GM19467 (cell line): ENCODE measurements around the gene ZNF223.

ENCODE experiments used
- ATAC-seq: cut with Tn5 transposase; IDR thresholded peaks from one replicate; pipeline ENCODE4 v1.9.1; 2021; ENCODE audit warnings: mild to moderate bottlenecking, moderate library complexity; ENCODE audit not compliant: unreplicated experiment

ZNF223 gene

DNA sequence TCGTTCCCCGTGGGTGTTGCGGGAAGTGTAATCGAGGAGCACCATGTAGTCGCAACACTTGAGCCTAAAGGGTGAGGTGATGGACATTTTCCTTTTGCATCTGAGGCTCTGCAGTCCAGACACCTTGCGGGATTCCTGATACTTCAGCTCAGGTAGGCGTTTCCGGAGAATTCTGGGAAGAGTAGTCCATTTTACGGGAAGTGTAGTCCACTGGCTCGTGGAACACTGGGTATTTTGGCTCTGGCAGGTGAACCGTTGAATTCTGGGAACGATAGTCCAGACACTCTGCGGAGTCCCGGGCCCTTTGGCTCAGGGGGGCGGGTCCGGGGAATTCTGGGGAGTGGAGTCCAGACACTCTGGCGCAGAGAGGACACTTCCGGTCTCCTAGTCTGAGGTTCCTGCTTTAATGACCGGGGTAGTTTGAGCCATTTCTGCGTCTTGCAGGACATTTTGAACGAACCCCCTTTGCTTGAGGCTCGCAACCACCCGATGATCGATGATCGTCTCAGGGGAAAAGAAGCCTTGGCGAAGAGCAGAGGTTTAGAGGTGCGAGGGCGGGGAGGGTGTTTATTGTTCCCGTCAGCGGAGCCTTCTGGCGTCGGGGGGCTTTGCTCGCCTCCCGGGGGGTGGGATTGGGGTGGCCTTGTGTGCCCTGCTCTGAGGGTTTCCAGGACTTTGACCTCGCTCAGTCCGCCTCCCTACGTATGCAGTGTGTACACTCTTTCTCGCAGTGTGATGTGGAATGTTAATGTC, at the start of gene ZNF223:
TSS of gene ZNF223 (plus strand) at position 387 of the 753 bp plus-strand sequence. CDS start 3,141 bp downstream, outside the sequence.
- ATAC-seq: peak; percentile 75

DNA sequence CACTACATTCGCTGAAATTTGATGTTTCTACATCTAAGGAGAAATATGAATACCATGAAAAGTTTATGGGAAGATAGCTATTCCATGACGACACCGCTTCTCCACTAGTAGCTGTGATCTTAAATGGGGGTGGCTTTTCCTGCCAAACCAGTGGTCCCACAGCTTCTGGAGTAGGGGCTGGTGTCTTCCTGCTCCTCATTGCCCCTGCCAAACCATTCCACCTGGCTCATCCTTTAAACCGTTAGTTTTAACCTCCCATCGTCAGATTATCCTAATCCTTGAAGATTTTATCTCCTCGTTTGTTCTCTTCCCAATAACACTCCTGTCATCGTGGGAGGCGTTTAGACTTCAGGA, 49.6 kb upstream of the ZNF223 start:
- no peak for ATAC-seq

DNA sequence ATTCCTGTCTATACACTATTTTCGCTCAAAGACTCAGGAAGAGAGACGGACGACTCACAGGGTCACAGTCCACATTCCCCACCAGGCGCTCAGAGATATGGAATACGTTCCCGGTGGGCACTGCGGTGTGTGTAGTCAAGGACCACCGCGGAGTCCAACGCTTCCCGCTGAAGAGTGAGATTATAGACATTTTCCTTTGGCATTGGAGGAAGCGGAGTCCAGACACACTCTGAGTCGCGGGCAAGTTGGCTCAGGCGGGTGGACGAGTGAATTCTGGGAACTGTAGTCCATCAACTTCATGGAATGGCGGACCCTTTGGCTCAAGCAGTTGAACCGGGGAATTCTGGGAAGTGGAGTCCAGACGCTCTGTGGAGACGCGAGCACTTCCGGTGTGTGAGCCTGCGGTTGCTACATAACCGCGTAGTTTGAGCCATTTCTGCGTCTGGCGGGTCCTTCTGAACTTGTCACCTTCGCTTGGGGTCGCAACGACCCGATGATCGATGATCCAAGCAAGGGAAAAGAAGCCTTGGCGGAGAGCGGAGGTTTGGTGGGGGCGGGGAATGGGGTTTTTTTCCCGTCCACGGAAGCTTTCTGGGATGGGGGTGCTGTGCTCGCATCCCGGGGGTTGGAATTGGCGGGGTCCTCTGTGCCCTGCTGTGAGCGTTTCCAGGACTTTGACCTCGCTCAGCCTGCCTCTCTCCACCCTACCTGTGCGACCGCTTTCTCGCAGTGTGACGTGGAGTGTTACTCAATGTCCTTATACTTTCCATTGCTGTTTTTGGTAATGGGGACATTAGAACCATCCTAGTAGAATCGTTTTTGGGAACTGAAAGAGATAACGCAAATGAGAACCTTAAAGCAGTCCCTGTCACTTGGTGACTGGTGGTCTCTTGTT, 49.0 kb upstream of the ZNF223 start, which contains the start of gene ZNF230:
TSS of gene ZNF230 (plus strand) at position 392 of the 895 bp plus-strand sequence. CDS start 4,122 bp downstream, outside the sequence.
- peak; percentile 87 for ATAC-seq

DNA sequence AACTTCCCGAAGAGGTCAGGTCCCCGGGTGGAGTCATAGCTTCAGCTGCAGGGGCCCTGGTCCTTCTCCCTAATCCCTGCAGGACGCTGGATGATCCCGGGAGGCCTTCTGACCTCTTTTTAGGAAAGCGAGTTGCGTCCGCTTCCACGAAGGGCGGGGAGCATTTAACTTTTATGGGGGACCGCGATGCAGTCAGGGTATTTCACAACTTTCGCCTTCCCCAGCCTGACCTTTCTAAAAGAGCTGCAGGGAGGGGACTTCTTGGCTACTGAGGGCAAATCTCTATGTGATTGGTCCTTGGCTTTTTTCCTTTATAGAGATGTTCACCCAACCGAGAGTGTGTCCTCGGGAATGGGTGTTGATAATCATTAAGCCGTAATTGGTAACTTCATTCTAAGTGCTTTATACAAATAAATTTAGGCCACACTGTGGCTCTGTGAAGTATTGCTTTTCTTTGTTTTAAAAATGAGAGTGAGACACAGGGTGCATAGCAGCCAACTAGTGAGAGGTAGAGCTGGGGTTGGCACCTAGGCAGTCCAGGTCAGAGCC, 48.3 kb upstream of the ZNF223 start:
- ATAC-seq: peak; percentile 25

GRCh38 chr19:44005973-44006372, 45.9 kb upstream of the ZNF223 start:
- ATAC-seq: no peak

DNA sequence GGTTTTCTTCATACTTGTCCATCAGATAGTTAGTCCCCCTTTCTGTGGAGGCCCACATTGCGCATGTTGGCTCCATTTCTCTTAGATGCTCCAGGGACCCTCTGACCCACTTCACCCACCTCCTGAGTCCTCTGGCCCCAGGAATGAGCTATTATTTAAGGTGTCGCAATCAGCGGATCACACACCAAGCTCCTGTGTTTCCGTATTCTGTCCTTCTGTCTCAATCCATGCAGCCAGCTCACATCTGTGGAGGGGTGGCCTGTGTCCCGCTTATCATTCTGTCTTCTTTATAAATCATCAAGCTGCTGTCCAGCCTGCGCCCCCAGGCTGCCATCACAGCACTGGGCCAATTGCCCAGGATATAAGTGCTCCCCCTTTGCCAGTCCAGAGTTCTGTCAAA, 44.4 kb upstream of the ZNF223 start:
- no peak for ATAC-seq

DNA sequence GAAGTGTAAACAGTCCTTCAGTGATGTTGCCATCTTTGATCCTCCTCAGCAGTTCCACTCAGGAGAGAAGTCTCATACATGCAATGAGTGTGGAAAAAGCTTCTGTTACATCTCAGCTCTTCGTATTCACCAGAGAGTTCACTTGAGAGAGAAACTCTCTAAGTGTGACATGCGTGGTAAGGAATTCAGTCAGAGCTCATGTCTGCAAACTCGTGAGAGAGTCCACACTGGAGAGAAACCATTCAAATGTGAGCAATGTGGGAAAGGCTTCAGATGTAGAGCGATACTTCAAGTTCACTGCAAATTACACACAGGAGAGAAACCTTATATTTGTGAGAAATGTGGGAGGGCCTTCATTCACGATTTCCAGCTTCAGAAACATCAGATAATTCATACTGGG, 41.4 kb upstream of the ZNF223 start:
- no peak for ATAC-seq

- no peak for ATAC-seq
Observed at GRCh38 chr19:44019498-44019897, 32.3 kb upstream of the ZNF223 start.

DNA sequence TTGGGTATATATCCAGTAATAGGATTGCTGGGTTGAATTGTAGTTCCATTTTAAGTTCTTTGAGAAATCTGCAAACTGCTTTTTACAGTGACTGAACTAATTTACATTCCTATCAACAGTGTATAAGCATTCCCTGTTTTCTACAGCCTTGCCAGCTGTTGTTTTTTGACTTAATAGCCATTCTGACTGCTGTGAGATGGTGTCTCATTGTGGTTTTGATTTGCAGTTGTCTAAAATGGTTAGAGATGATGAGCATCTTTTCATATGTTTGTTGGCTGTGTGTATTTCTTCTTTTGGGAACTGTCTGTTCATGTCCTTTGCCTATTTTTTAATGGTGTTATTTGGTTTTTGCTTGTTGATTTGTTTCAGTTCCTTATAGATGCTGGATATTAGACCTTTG, 30.6 kb upstream of the ZNF223 start:
- no peak for ATAC-seq

GRCh38 chr19:44024900-44025216, 27.0 kb upstream of the ZNF223 start:
- no peak for ATAC-seq

GRCh38 chr19:44025217-44025936, 26.5 kb upstream of the ZNF223 start, which contains the start of gene ZNF222:
ZNF222 (plus strand) TSS chr19:44025379; CDS start chr19:44025437, 58 bp downstream.
- peak; percentile 98 for ATAC-seq

DNA sequence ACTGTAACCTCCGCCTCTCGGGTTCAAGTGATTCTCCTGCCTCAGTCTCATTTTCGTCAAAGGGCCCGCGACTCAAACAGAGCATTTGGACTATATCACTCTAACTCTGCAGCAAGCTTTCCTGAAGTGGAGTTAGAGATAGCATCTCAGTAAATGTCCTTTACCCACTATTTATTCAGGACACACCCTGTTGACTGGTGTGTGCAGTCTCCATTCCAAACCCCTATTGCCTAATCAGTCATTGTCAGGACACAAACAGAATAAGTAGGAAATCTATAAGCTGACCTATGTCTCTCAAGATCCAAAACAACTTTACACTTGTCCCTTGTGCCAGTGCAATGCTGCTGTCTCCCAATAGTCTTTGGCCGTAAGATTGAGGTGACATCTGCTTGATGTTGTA, 25.2 kb upstream of the ZNF223 start:
- no peak for ATAC-seq

DNA sequence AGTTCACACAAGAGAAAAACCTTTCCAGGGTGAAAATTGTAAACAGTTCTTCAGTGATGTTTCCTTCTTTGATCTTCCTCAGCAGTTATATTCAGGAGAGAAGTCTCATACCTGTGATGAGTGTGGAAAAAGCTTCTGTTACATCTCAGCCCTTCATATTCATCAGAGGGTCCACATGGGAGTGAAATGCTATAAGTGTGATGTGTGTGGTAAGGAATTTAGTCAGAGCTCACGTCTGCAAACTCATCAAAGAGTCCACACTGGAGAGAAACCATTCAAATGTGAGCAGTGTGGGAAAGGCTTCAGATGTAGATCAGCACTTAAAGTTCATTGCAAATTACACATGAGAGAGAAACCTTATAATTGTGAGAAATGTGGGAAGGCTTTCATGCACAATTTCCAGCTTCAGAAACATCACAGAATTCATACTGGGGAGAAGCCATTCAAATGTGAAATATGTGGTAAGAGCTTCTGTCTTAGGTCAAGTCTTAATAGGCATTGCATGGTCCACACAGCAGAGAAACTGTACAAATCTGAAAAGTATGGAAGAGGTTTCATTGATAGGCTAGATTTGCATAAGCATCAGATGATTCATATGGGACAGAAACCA, 19.7 kb upstream of the ZNF223 start:
- no peak for ATAC-seq

DNA sequence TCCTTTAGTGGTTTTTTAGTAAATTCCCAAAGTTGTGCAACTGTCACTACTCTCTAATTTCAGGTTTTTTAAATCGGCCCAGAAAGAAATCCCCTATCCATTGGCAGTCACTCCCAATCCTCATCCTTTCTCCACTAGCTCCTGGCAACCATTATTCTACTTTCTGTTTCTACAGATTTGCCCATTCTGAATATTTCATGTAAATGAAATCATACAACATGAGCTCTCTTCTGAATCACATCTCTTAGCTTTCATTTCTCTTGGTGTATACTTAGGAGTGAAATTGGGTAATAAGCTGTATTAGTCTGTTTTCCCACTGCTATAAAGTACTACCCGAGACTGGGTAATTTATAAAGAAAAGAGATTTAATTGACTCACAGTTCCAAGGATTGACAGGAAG, 9.7 kb upstream of the ZNF223 start:
- no peak for ATAC-seq

DNA sequence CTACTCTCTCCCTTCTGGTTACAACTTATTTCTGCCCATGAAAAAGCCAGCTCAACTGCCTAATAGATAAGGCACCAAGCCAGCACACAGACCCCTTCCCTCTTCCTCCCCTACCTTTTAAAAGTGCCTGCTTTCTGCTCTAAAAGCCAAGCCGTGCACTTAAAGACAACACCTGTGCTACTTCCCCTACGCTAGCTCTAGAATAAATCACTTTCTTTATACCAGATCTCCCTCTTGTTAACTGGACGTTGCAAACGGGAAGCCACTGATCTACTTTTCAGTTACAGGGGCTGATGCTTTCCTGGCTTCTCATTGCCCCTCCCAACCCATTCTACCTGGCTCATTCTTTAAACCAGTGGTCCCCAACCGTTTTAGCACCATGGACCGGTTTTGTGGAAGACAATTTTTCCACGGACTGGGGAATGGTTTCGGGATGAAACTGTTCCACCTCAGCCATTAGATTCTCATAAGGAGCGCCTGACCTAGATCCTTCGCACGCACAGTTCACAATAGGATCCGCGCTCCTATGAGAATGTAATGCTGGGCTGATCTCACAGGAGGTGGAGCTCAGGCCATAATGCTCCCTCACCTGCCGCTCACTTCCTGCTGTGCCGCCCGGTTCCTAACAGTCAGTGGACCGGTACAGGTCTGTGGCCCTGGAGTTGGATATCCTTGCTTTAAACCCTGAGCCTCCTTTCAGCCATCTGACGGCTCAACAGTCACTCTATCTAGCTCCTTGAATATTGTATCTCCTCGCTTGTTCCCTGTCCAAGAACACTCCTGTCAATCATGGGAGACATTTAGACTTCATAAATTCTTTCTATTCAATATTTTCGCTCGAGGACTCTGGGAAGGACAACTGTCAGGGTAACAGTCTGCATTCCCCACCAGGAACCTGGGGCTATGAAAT, 841 bp upstream of the ZNF223 start:
- peak; percentile 12 for ATAC-seq

DNA sequence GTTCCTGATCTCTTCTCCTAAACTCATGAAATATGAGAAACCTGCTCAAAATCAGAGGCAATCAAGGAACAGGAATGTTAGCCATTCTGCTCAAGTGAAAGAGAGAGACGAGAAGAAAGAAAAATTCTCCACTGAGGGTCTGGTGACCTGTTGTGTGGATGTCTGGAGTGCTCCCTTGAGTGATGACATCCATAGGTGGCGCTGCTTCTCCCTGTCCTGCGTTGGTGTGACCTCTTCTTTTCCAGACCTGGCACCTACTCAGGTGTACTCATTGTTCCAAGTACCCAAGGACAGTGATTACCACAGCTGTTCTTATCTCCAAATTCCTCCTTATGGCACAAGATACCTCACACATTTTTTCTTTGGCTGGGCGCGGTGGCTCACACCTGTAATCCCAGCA, 4.0 kb downstream of the ZNF223 start:
- ATAC-seq: no peak

DNA sequence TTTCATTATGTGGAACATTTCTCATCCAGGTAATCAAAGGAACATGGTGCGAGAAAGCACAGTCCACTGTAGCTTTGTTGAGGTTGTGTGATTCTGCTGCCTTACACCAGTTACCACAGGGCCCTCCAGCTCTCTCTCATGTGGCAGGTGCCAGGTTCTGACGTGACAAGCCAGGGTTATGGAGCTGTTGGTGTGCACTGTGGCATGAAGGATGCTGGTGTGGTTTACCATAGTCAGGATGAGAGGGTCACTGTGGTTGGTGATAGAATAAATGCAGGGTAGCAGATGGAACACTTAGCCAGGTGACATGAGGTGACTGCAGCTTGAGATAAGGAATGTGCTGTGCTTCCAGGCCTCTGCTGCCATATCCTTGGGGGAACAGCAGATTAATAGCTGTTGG, 7.4 kb downstream of the ZNF223 start:
- ATAC-seq: no peak

DNA sequence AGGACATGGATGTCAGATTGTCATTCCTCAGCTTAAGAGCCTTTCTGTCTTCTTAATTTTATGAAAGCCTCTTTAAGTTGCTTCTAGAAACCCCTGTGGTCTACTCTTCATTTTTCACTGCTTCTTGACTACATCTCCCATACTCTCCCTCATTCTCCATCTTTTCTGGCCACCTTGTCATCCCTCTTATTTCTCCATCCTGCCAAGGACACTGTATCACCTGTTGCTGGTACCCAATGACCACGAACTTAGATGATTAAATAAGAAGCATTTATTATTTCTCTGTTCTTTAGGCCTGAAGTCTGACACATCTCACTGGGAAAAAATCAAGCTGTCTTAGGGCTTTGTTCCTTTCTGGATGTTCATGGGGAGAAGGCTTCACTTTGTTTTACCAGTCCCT, 9.2 kb downstream of the ZNF223 start:
- ATAC-seq: no peak

- ATAC-seq: no peak
Observed at GRCh38 chr19:44066305-44066704, 14.5 kb downstream of the ZNF223 start.

DNA sequence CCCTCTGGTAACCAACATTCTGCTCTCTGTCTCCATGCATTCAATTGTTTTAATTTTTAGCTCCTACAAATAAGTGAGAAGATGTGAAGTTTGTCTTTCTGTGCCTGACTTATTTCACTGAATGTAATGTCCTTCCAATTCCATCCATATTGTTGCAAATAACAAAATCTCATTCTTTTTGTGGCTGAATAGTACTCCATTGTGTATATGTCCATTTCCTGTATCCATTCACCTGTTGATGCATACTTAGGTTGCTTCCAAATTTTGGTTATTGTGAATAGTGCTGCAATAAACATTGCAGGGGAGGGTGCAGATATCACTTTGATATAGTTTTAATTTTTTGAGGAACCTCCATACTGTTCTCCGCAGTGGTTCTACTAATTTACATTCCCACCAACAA, 17.6 kb downstream of the ZNF223 start:
- ATAC-seq: no peak
